GM18499 (cell line): ENCODE results near the gene CNTNAP2.

Experiments
- ATAC-seq: cut with Tn5 transposase; IDR thresholded peaks from one replicate; pipeline ENCODE4 v1.9.1; 2021; ENCODE audit warnings: moderate number of reproducible peaks; ENCODE audit not compliant: insufficient read depth, unreplicated experiment

CNTNAP2 gene

GRCh38 chr7:148362541-148362940, 2245.9 kb downstream of the CNTNAP2 start:
- ATAC-seq, result no peak

GRCh38 chr7:148367731-148368475, 2251.3 kb downstream of the CNTNAP2 start:
- ATAC-seq, result no peak

GRCh38 chr7:148368562-148368961, 2252.0 kb downstream of the CNTNAP2 start:
- ATAC-seq, result no peak

GRCh38 chr7:148371280-148371937, 2254.8 kb downstream of the CNTNAP2 start:
- no peak for ATAC-seq

GRCh38 chr7:148374396-148375259, 2258.0 kb downstream of the CNTNAP2 start:
- no peak for ATAC-seq

- no peak for ATAC-seq
Measured at GRCh38 chr7:148379677-148380076, 2263.1 kb downstream of the CNTNAP2 start.

- ATAC-seq, result no peak
Measured at GRCh38 chr7:148380596-148381419, 2264.2 kb downstream of the CNTNAP2 start.

- no peak for ATAC-seq
Measured at GRCh38 chr7:148382596-148382995, 2266.0 kb downstream of the CNTNAP2 start.

- ATAC-seq, result no peak
Measured at GRCh38 chr7:148383651-148384050, 2267.1 kb downstream of the CNTNAP2 start.

GRCh38 chr7:148385009-148385682, 2268.5 kb downstream of the CNTNAP2 start:
- no peak for ATAC-seq

- no peak for ATAC-seq
Measured at GRCh38 chr7:148390381-148390780, 2273.8 kb downstream of the CNTNAP2 start.

- ATAC-seq, result no peak
Measured at GRCh38 chr7:148391591-148391990, 2275.0 kb downstream of the CNTNAP2 start.

- no peak for ATAC-seq
Measured at GRCh38 chr7:148394582-148394981, 2278.0 kb downstream of the CNTNAP2 start.

GRCh38 chr7:148395352-148395811, 2278.8 kb downstream of the CNTNAP2 start:
- ATAC-seq, result no peak

GRCh38 chr7:148395990-148396716, 2279.6 kb downstream of the CNTNAP2 start:
- no peak for ATAC-seq

- no peak for ATAC-seq
Measured at GRCh38 chr7:148397056-148397455, 2280.5 kb downstream of the CNTNAP2 start.

GRCh38 chr7:148397551-148397950, 2280.9 kb downstream of the CNTNAP2 start:
- no peak for ATAC-seq

- no peak for ATAC-seq
Measured at GRCh38 chr7:148397985-148398384, 2281.4 kb downstream of the CNTNAP2 start.

GRCh38 chr7:148398844-148399365, 2282.3 kb downstream of the CNTNAP2 start:
- peak; percentile 96 for ATAC-seq
